MM.1S (cell line): ENCODE results near the gene CAP2.

Source experiments
- EZH2 ChIP-seq: fragments of 300-600 bp; sonication (generic); optimal IDR thresholded peaks from 2 replicates; pipeline ENCODE3; 2017; ENCODE audit warnings: low read depth, mild to moderate bottlenecking, antibody characterized with exemption, low read length, mixed read lengths
- TF ChIP-seq, protein P1 (sequence below): fragments of 300-600 bp; sonication (generic); IDR thresholded peaks from 2 replicates; pipeline ENCODE4 v1.5.1; 2016; ENCODE audit warnings: antibody characterized with exemption, low read length, mixed read lengths

DNA sequence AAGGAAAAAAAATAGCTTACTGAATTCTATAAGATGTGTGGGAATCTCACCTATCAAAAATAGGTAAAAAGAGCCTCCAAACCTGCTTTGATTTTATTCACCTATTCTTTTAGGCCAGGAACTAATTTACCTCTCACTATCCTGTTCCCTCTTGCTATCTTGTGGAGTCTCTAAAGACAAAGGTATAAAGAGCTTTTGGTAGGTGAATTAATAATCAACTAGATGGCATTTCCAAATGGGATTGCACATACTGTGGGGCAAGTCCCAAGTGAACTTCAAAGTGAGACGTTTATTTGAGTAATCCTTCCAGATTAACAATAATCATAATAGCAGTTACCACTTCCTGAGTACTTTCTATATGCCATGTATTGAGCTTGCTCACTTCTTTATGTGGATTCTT is 209.5 kb downstream of the CAP2 start:
- TF ChIP-seq, protein P1, sequence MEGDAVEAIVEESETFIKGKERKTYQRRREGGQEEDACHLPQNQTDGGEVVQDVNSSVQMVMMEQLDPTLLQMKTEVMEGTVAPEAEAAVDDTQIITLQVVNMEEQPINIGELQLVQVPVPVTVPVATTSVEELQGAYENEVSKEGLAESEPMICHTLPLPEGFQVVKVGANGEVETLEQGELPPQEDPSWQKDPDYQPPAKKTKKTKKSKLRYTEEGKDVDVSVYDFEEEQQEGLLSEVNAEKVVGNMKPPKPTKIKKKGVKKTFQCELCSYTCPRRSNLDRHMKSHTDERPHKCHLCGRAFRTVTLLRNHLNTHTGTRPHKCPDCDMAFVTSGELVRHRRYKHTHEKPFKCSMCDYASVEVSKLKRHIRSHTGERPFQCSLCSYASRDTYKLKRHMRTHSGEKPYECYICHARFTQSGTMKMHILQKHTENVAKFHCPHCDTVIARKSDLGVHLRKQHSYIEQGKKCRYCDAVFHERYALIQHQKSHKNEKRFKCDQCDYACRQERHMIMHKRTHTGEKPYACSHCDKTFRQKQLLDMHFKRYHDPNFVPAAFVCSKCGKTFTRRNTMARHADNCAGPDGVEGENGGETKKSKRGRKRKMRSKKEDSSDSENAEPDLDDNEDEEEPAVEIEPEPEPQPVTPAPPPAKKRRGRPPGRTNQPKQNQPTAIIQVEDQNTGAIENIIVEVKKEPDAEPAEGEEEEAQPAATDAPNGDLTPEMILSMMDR = no peak
- no peak for TF ChIP-seq EZH2
